ENCODE data around the gene MAML3.

MAML3 gene

GRCh38 chr4:140019619-140020347, 134.2 kb downstream of the MAML3 start:
- TF ChIP-seq CTCF (conservative IDR thresholded peaks at IDR 0.05) = no peak
- peak overlapping the region; percentile 98 for H3K27ac ChIP-seq

GRCh38 chr4:140018931-140019618, 134.9 kb downstream of the MAML3 start:
- no peak for TF ChIP-seq CTCF (conservative IDR thresholded peaks at IDR 0.05)

GRCh38 chr4:140014284-140014683, 139.7 kb downstream of the MAML3 start:
- no peak for TF ChIP-seq CTCF (conservative IDR thresholded peaks at IDR 0.05)
- peak overlapping the region; percentile 87 for H3K27ac ChIP-seq

More at GRCh38 chr4:140018931-140019618, 134.9 kb downstream of the MAML3 start:
- H3K27ac ChIP-seq = peak overlapping the region; percentile 98

GRCh38 chr4:140012688-140013486, 141.1 kb downstream of the MAML3 start:
- TF ChIP-seq CTCF (conservative IDR thresholded peaks at IDR 0.05) = peak; percentile 80
- H3K27ac ChIP-seq = peak overlapping the region; percentile 87

GRCh38 chr4:140005699-140006098, 148.3 kb downstream of the MAML3 start:
- H3K27ac ChIP-seq = peak overlapping the region; percentile 99
- no peak for TF ChIP-seq CTCF (conservative IDR thresholded peaks at IDR 0.05)

GRCh38 chr4:140004922-140005627, 148.9 kb downstream of the MAML3 start:
- TF ChIP-seq CTCF (conservative IDR thresholded peaks at IDR 0.05) = no peak
- peak overlapping the region; percentile 99 for H3K27ac ChIP-seq

Measured in VCaP (cell line).